SK-N-MC (cell line): Measurements from ENCODE around the gene FGF2.

Source experiments
- EZH2 ChIP-seq: fragments of 200-600 bp; sonication (generic); IDR thresholded peaks from one replicate; pipeline ENCODE4 v1.6.1; 2017; ENCODE audit warnings: antibody characterized with exemption
- FOXP2 ChIP-seq: optimal IDR thresholded peaks from 2 replicates; pipeline ENCODE3; 2011; ENCODE audit warnings: mild to moderate bottlenecking, moderate library complexity; ENCODE audit not compliant: insufficient read depth; ENCODE audit errors: extremely low read length, control extremely low read depth
- POLR2AphosphoS5 ChIP-seq: IDR thresholded peaks from 2 replicates; pipeline ENCODE4 v1.6.1; 2012; ENCODE audit warnings: mild to moderate bottlenecking, low read depth, low read length, borderline replicate concordance

GRCh38 chr4:122796801-122797404 lies 29.7 kb upstream of the FGF2 start:
- no peak for TF ChIP-seq EZH2
- no peak for TF ChIP-seq POLR2AphosphoS5
- no peak for TF ChIP-seq FOXP2
